Measurements from ENCODE around the gene RGL1.

DNA sequence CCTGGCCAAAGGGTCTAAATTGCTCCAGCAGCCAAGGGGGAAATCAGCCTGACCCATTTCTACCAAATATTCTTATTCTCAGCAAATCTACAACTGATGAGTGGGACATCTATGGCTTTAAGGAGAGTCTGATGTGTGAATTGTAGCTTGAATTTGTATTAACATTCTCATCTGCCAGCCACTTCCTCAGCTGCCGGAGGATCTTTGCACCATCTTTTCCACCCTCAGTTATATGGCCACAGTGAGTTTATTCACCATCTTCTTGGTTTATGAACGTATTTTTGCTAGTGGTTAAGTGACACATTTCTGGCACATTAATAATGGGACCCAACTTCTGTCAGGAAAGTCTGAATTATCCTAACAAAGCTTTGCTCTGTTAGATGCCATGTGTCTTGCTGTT is 163.0 kb downstream of the RGL1 start:
- TF ChIP-seq KDM1A (IDR thresholded peaks at IDR 0.05) (no peak), ELF4 (CRISPR knock-in tag; IDR thresholded peaks at IDR 0.05) (no peak), ZNF431 (CRISPR knock-in tag; IDR thresholded peaks at IDR 0.05) (no peak)
- TF ChIP-seq, protein P1, sequence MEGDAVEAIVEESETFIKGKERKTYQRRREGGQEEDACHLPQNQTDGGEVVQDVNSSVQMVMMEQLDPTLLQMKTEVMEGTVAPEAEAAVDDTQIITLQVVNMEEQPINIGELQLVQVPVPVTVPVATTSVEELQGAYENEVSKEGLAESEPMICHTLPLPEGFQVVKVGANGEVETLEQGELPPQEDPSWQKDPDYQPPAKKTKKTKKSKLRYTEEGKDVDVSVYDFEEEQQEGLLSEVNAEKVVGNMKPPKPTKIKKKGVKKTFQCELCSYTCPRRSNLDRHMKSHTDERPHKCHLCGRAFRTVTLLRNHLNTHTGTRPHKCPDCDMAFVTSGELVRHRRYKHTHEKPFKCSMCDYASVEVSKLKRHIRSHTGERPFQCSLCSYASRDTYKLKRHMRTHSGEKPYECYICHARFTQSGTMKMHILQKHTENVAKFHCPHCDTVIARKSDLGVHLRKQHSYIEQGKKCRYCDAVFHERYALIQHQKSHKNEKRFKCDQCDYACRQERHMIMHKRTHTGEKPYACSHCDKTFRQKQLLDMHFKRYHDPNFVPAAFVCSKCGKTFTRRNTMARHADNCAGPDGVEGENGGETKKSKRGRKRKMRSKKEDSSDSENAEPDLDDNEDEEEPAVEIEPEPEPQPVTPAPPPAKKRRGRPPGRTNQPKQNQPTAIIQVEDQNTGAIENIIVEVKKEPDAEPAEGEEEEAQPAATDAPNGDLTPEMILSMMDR (IDR thresholded peaks at IDR 0.05 in 2 of 3, conservative IDR thresholded peaks at IDR 0.05 in 1 of 3; ENCODE audit: insufficient read depth in 2 of 3, low read depth in 1 of 3, low read length in 3 of 3), result no peak
- TF ChIP-seq, protein P2, sequence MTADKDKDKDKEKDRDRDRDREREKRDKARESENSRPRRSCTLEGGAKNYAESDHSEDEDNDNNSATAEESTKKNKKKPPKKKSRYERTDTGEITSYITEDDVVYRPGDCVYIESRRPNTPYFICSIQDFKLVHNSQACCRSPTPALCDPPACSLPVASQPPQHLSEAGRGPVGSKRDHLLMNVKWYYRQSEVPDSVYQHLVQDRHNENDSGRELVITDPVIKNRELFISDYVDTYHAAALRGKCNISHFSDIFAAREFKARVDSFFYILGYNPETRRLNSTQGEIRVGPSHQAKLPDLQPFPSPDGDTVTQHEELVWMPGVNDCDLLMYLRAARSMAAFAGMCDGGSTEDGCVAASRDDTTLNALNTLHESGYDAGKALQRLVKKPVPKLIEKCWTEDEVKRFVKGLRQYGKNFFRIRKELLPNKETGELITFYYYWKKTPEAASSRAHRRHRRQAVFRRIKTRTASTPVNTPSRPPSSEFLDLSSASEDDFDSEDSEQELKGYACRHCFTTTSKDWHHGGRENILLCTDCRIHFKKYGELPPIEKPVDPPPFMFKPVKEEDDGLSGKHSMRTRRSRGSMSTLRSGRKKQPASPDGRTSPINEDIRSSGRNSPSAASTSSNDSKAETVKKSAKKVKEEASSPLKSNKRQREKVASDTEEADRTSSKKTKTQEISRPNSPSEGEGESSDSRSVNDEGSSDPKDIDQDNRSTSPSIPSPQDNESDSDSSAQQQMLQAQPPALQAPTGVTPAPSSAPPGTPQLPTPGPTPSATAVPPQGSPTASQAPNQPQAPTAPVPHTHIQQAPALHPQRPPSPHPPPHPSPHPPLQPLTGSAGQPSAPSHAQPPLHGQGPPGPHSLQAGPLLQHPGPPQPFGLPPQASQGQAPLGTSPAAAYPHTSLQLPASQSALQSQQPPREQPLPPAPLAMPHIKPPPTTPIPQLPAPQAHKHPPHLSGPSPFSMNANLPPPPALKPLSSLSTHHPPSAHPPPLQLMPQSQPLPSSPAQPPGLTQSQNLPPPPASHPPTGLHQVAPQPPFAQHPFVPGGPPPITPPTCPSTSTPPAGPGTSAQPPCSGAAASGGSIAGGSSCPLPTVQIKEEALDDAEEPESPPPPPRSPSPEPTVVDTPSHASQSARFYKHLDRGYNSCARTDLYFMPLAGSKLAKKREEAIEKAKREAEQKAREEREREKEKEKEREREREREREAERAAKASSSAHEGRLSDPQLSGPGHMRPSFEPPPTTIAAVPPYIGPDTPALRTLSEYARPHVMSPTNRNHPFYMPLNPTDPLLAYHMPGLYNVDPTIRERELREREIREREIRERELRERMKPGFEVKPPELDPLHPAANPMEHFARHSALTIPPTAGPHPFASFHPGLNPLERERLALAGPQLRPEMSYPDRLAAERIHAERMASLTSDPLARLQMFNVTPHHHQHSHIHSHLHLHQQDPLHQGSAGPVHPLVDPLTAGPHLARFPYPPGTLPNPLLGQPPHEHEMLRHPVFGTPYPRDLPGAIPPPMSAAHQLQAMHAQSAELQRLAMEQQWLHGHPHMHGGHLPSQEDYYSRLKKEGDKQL (CRISPR knock-in tag; IDR thresholded peaks at IDR 0.05; ENCODE audit: borderline replicate concordance), result no peak
- TF ChIP-seq, protein P3, sequence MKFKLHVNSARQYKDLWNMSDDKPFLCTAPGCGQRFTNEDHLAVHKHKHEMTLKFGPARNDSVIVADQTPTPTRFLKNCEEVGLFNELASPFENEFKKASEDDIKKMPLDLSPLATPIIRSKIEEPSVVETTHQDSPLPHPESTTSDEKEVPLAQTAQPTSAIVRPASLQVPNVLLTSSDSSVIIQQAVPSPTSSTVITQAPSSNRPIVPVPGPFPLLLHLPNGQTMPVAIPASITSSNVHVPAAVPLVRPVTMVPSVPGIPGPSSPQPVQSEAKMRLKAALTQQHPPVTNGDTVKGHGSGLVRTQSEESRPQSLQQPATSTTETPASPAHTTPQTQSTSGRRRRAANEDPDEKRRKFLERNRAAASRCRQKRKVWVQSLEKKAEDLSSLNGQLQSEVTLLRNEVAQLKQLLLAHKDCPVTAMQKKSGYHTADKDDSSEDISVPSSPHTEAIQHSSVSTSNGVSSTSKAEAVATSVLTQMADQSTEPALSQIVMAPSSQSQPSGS (CRISPR knock-in tag; IDR thresholded peaks at IDR 0.05), result no peak

All from K562 (cell line).